ENCODE data around the gene USP16.
"Not testable (repeated sequence)": the region's sequence is repeated elsewhere in the genome, so short reads cannot be mapped to it uniquely, and the experiment has no call there.

The USP16 gene

GRCh38 chr21:29075706-29076466, 51.4 kb downstream of the USP16 start:
- TF ChIP-seq POLR2A (IDR thresholded peaks at IDR 0.05; ENCODE audit: extremely low read depth, insufficient read length) (no peak), MAX (IDR thresholded peaks at IDR 0.05; ENCODE audit: low read depth, low read length) (no peak), CTCF (IDR thresholded peaks at IDR 0.05; ENCODE audit: low read depth, low read length) (no peak), MYC (IDR thresholded peaks at IDR 0.05; ENCODE audit: low read depth, low read length) (no peak)
- no peak for DNase-seq (ENCODE audit: low read depth)
- H3K4me3 ChIP-seq (ENCODE audit: low read depth, low read length) = no peak overlapping the region

- DNase-seq (ENCODE audit: low read depth) = peak; percentile 22
- H3K4me3 ChIP-seq (ENCODE audit: low read depth, low read length) = not testable (repeated sequence)
These were observed 52.5 kb downstream of the USP16 start for GRCh38 chr21:29076731-29077640.

GRCh38 chr21:29077651-29078090, 53.2 kb downstream of the USP16 start:
- no peak overlapping the region for H3K4me3 ChIP-seq (ENCODE audit: low read depth, low read length)
- no peak for DNase-seq (ENCODE audit: low read depth)
- TF ChIP-seq CTCF (IDR thresholded peaks at IDR 0.05; ENCODE audit: low read depth, low read length) = no peak
- no peak for TF ChIP-seq MYC (IDR thresholded peaks at IDR 0.05; ENCODE audit: low read depth, low read length)
- no peak for TF ChIP-seq MAX (IDR thresholded peaks at IDR 0.05; ENCODE audit: low read depth, low read length)
- TF ChIP-seq POLR2A (IDR thresholded peaks at IDR 0.05; ENCODE audit: extremely low read depth, insufficient read length) = no peak

GRCh38 chr21:29078869-29079767, 54.6 kb downstream of the USP16 start:
- DNase-seq (ENCODE audit: low read depth) = peak; percentile 76
- no peak for TF ChIP-seq MYC (IDR thresholded peaks at IDR 0.05; ENCODE audit: low read depth, low read length)
- no peak for TF ChIP-seq POLR2A (IDR thresholded peaks at IDR 0.05; ENCODE audit: extremely low read depth, insufficient read length)
- TF ChIP-seq CTCF (IDR thresholded peaks at IDR 0.05; ENCODE audit: low read depth, low read length) = no peak
- no peak for TF ChIP-seq MAX (IDR thresholded peaks at IDR 0.05; ENCODE audit: low read depth, low read length)
- H3K4me3 ChIP-seq (ENCODE audit: low read depth, low read length) = no peak overlapping the region

GRCh38 chr21:29080454-29080941, 56.0 kb downstream of the USP16 start:
- no peak overlapping the region for H3K4me3 ChIP-seq (ENCODE audit: low read depth, low read length)
- TF ChIP-seq MYC (IDR thresholded peaks at IDR 0.05; ENCODE audit: low read depth, low read length) (no peak), CTCF (IDR thresholded peaks at IDR 0.05; ENCODE audit: low read depth, low read length) (no peak), MAX (IDR thresholded peaks at IDR 0.05; ENCODE audit: low read depth, low read length) (no peak)
- DNase-seq (ENCODE audit: low read depth) = no peak
